ENCODE results near the gene TNFRSF18.

- TF ChIP-seq POLR2A (IDR thresholded peaks at IDR 0.05) (no peak), CTCF (IDR thresholded peaks at IDR 0.05) (no peak)
Observed at GRCh38 chr1:1173061-1173792, 33.2 kb downstream of the TNFRSF18 start.

Measured in prostate gland (tissue), 2 donors.